Stimulated activated CD8-positive, alpha-beta memory T cell treated with anti-CD3 and anti-CD28 coated beads, Interleukin-4, amount 100 ng/mL, for 1 hour (primary cell): Measurements from ENCODE around the gene AR.

Source experiments
- DNase-seq, 2 donors: peaks; one replicate each; pipeline ENCODE4 v3.0.0-alpha.2; 2020; ENCODE audit warnings: low read depth in 2 of 2, low spot score in 1 of 2

AR gene, protein sequence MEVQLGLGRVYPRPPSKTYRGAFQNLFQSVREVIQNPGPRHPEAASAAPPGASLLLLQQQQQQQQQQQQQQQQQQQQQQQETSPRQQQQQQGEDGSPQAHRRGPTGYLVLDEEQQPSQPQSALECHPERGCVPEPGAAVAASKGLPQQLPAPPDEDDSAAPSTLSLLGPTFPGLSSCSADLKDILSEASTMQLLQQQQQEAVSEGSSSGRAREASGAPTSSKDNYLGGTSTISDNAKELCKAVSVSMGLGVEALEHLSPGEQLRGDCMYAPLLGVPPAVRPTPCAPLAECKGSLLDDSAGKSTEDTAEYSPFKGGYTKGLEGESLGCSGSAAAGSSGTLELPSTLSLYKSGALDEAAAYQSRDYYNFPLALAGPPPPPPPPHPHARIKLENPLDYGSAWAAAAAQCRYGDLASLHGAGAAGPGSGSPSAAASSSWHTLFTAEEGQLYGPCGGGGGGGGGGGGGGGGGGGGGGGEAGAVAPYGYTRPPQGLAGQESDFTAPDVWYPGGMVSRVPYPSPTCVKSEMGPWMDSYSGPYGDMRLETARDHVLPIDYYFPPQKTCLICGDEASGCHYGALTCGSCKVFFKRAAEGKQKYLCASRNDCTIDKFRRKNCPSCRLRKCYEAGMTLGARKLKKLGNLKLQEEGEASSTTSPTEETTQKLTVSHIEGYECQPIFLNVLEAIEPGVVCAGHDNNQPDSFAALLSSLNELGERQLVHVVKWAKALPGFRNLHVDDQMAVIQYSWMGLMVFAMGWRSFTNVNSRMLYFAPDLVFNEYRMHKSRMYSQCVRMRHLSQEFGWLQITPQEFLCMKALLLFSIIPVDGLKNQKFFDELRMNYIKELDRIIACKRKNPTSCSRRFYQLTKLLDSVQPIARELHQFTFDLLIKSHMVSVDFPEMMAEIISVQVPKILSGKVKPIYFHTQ

DNA sequence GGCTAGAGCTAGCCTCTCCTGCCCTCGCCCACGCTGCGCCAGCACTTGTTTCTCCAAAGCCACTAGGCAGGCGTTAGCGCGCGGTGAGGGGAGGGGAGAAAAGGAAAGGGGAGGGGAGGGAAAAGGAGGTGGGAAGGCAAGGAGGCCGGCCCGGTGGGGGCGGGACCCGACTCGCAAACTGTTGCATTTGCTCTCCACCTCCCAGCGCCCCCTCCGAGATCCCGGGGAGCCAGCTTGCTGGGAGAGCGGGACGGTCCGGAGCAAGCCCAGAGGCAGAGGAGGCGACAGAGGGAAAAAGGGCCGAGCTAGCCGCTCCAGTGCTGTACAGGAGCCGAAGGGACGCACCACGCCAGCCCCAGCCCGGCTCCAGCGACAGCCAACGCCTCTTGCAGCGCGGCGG lies at the start of gene AR:
Gene AR (plus strand): TSS at position 204 of the 400 bp plus-strand sequence. CDS start 1,126 bp downstream, outside the sequence.
- DNase-seq: no peak

DNA sequence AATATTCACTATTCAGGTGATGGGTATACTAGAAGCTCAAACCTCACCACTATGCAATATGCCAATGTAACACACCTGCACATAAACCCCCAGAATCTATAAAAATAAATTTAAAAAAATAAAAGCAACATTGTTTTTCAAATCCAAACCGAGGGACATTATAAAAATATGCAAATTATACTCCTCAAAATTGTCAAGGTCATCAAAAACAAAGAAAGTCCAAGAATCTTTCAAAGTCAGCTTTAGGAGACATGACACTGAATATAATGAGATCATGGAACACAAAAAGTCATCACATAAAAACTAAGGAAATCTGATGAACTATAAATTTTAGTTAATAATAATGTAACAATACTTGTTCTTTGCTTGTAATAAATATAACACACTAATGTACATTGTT lies 43.2 kb upstream of the AR start:
- DNase-seq: no peak

GRCh38 chrX:67503004-67503403 lies 40.8 kb upstream of the AR start:
- DNase-seq: no peak

GRCh38 chrX:67503453-67503852 lies 40.4 kb upstream of the AR start:
- DNase-seq: no peak

GRCh38 chrX:67520671-67521070 lies 23.1 kb upstream of the AR start:
- no peak for DNase-seq

DNA sequence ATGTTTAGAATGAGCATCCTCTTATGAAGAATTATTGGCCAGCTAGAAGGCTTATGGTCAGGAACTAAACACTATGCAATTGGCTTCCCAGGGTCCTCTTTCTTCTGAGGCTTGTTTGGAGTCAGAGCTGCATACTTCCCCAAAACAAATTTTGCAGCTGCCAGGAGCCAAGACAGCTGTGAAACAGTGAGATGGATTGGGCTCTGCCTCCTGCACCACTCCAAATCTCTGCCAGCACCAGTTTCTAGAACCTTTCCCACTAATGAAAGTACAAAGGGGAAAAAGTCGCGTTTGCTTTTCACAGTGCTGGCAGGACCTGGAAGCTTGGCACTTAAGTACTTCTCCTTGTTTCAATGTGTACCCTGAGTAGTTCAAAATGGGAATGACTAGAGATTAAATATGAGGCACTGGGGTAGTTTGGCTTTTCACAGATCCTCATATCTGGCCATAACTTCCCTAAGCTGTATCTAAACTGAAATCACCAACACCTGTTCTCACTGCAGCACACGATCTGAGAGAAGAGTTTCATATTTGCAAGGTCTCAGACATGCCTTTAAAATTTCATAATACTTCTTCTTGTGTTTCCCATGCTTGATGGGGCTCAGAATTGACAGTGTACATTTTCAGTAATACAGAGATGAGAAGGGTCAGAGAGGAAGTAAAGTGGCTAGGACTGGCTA lies 20.7 kb upstream of the AR start:
- no peak for DNase-seq

GRCh38 chrX:67523932-67524331 lies 19.9 kb upstream of the AR start:
- no peak for DNase-seq

- no peak for DNase-seq
Observed at GRCh38 chrX:67524428-67524827, 19.4 kb upstream of the AR start.

DNA sequence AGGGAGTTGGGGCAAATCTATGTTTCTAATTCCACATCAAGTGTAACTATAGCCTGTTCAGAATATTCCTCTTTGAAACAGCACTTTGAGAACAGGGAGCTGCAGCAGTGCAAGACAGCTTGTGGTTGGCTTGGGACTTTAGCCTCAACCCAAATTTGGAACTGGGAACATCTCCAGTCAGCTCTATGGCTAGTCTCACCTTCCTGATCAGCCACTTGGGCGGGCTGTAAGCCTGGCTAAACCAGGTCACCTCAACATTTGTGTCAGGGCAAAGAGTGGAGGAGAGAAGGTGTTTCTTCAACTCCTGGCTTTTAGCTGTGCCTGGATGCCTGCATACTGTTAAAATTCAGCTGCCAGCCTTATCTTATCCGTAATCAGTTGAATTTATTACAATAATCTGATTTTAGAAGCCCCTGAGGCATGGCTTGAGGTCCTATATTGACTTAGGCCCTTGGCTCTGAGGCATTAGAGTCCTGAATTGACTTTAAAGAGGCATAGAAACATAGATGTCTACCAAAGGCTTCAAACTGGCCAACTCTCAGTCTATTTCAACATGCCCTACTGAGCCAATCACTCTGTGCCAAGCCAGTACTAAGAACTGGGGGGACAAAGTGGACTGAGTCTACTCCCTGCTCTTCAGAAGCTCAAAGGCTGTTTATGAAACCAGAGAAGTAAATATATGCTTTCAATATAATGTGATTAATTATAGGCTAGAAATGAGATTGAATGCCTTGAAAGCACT lies 18.7 kb upstream of the AR start:
- DNase-seq: no peak

DNA sequence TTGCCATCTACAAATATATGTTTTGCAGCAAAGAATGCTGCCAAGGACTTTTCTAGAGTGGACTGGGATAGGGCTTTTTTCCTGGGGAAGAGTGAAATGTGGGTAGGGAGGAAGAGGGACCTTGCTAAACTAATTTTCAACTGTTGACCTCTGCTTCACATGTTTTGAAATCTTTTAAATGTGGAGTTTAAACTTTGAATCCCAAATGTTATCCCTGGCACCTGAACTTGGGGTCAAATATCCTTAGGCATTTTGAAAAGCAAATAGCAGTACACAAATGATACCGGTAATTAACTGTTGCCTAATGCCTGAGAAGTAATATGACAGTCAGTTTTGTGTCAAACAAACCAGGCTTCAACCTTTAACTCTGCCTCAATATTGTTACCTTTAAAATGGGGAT lies 7.3 kb upstream of the AR start:
- DNase-seq: no peak

GRCh38 chrX:67538383-67538782 lies 5.4 kb upstream of the AR start:
- no peak for DNase-seq

GRCh38 chrX:67544281-67545035 lies 637 bp downstream of the AR start:
- no peak for DNase-seq

DNA sequence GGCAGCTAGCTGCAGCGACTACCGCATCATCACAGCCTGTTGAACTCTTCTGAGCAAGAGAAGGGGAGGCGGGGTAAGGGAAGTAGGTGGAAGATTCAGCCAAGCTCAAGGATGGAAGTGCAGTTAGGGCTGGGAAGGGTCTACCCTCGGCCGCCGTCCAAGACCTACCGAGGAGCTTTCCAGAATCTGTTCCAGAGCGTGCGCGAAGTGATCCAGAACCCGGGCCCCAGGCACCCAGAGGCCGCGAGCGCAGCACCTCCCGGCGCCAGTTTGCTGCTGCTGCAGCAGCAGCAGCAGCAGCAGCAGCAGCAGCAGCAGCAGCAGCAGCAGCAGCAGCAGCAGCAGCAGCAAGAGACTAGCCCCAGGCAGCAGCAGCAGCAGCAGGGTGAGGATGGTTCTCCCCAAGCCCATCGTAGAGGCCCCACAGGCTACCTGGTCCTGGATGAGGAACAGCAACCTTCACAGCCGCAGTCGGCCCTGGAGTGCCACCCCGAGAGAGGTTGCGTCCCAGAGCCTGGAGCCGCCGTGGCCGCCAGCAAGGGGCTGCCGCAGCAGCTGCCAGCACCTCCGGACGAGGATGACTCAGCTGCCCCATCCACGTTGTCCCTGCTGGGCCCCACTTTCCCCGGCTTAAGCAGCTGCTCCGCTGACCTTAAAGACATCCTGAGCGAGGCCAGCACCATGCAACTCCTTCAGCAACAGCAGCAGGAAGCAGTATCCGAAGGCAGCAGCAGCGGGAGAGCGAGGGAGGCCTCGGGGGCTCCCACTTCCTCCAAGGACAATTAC lies 1.4 kb downstream of the AR start:
- no peak for DNase-seq

- DNase-seq: no peak
Observed at GRCh38 chrX:67545893-67546495, 2.2 kb downstream of the AR start.

DNA sequence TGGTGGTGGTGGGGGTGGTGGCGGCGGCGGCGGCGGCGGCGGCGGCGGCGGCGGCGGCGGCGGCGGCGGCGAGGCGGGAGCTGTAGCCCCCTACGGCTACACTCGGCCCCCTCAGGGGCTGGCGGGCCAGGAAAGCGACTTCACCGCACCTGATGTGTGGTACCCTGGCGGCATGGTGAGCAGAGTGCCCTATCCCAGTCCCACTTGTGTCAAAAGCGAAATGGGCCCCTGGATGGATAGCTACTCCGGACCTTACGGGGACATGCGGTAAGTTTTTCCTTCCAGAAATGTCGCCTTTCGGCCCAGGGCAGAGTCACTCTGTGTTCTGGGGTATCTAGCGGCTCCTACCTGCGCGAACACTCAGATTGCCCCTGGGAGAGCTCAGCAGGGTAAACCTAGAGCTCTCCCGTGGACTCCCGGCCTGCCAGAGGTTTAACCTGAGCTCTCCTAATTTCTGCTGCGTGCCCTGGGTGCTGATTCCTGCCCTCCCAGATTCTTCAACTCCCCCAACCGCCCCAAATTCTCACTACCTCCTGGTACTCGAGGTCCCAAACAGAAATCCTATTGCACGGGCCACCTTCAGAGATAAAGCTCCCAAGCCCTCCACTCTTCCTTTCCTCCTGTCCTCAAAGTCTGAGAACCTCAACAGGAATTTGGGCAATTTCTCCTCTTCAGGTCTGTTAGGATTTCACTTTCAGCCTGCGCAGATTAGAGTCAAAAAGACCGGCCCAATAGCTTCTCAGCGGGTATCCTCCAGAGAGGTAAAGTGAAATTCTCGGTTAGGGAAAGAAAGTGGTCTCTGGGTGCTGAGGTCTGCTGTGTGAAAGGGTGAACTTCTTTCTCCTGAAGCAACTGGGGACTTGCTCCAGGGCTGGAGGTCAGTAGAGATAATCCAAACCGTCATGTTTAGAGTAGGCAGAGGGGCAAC lies 2.9 kb downstream of the AR start:
- DNase-seq: no peak

DNA sequence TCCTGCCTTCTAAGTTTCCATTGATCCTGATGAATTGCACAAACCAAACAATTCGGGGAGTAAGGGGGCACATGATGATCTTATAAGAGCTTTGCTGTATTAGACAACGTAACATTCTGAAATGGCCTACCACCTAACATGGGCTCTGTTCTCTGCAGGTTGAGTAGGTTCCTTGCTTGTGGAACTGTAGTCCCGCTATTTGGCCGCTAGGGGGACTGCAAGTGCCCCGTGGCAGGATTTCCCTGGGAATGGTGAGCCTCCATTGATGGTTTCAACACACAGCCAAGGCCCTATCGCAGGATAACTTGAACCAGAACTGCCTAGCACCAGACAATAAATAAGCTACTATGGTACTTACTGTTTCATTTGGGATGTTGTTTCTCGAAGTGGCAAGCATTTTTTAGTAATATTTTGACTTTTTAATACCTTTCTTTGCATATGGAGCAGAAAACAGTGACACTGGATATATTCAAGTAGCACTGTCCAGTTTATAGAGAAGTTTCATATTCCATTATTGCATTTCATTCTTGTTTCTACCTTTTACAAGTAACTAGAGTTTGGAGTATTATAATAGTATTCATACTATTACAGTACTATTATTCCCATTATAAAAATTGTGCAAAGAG lies 11.9 kb downstream of the AR start:
- no peak for DNase-seq

DNA sequence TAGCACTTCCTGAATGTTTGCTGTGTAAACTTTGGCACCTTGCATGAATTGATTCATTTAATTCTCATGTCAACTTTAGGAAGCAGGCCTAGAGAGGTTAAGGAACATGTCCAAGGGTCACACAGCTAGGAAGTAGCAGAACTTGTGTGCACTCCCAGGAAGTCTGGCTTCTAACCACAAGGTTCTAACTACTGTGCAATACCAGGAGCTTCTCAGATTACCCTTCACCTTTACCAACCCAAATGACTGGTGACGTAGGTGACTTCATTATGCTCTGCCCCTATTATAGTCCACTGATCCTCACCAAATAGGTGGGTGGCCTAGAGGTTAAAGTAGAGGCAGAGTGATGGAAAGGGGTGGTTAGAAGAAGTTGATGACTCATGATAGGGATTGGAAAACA lies 14.4 kb downstream of the AR start:
- no peak for DNase-seq
